ENCODE measurements around the gene USP22. TPM values are rescaled to one million over a fixed set of nuclear protein-coding genes. Genes with fewer than 3 reads are reported as not detected.

Gene USP22
- total RNA-seq, 1 experiment from 2014 or later = 150 TPM

GRCh38 chr17:21004016-21004930 is 38.5 kb downstream of the USP22 start:
- intact Hi-C loops (cut with micrococcal nuclease; ENCODE audit: unreplicated experiment) = no loop called here
- CTCF ChIA-PET = no interaction called here
- no peaks in the 10 kb centered on the region for H3K9me3 Mint-ChIP-seq (ENCODE audit: low read depth, unreplicated experiment)
- TF ChIP-seq CTCF (IDR thresholded peaks at IDR 0.05; ENCODE audit: unreplicated experiment) = no peak
- H3K4me3 Mint-ChIP-seq (ENCODE audit: low read depth, unreplicated experiment) = no peak overlapping the region
- H3K27ac Mint-ChIP-seq (ENCODE audit: unreplicated experiment) = no peak overlapping the region
- no TSS peak for BruUV-seq (replicated peaks)
- H3K4me1 Mint-ChIP-seq (ENCODE audit: low read depth, unreplicated experiment) = no peaks in the 10 kb centered on the region
- no peak for DNase-seq
- peaks cover 63% of the 10 kb centered on the region for H3K36me3 Mint-ChIP-seq (ENCODE audit: insufficient read depth, unreplicated experiment)
- no peaks in the 10 kb centered on the region for H3K27me3 Mint-ChIP-seq (ENCODE audit: unreplicated experiment)

GRCh38 chr17:21003007-21003621 is 39.7 kb downstream of the USP22 start:
- CTCF ChIA-PET = no interaction called here
- H3K36me3 Mint-ChIP-seq (ENCODE audit: insufficient read depth, unreplicated experiment) = peaks cover 64% of the 10 kb centered on the region
- no peak for TF ChIP-seq CTCF (IDR thresholded peaks at IDR 0.05; ENCODE audit: unreplicated experiment)
- no peaks in the 10 kb centered on the region for H3K4me1 Mint-ChIP-seq (ENCODE audit: low read depth, unreplicated experiment)
- intact Hi-C loops (cut with micrococcal nuclease; ENCODE audit: unreplicated experiment) = no loop called here
- no peaks in the 10 kb centered on the region for H3K27me3 Mint-ChIP-seq (ENCODE audit: unreplicated experiment)
- H3K4me3 Mint-ChIP-seq (ENCODE audit: low read depth, unreplicated experiment) = no peak overlapping the region
- H3K27ac Mint-ChIP-seq (ENCODE audit: unreplicated experiment) = no peak overlapping the region
- DNase-seq = no peak
- no TSS peak for BruUV-seq (replicated peaks)
- H3K9me3 Mint-ChIP-seq (ENCODE audit: low read depth, unreplicated experiment) = no peaks in the 10 kb centered on the region

GRCh38 chr17:21002309-21003006 is 40.4 kb downstream of the USP22 start:
- Mint-ChIP-seq H3K36me3 (ENCODE audit: insufficient read depth, unreplicated experiment) (peaks cover 64% of the 10 kb centered on the region), H3K4me1 (ENCODE audit: low read depth, unreplicated experiment) (no peaks in the 10 kb centered on the region), H3K27me3 (ENCODE audit: unreplicated experiment) (no peaks in the 10 kb centered on the region), H3K9me3 (ENCODE audit: low read depth, unreplicated experiment) (no peaks in the 10 kb centered on the region), H3K27ac (ENCODE audit: unreplicated experiment) (no peak overlapping the region), H3K4me3 (ENCODE audit: low read depth, unreplicated experiment) (no peak overlapping the region)
- no TSS peak for BruUV-seq (replicated peaks)
- DNase-seq = no peak
- no peak for TF ChIP-seq CTCF (IDR thresholded peaks at IDR 0.05; ENCODE audit: unreplicated experiment)
- CTCF ChIA-PET = no interaction called here
- intact Hi-C loops (cut with micrococcal nuclease; ENCODE audit: unreplicated experiment) = no loop called here

GRCh38 chr17:21001813-21002221 is 41.0 kb downstream of the USP22 start:
- BruUV-seq (replicated peaks) = no TSS peak
- intact Hi-C loops (cut with micrococcal nuclease; ENCODE audit: unreplicated experiment) = no loop called here
- no peak overlapping the region for H3K27ac Mint-ChIP-seq (ENCODE audit: unreplicated experiment)
- H3K4me3 Mint-ChIP-seq (ENCODE audit: low read depth, unreplicated experiment) = no peak overlapping the region
- H3K9me3 Mint-ChIP-seq (ENCODE audit: low read depth, unreplicated experiment) = no peaks in the 10 kb centered on the region
- peaks cover 59% of the 10 kb centered on the region for H3K36me3 Mint-ChIP-seq (ENCODE audit: insufficient read depth, unreplicated experiment)
- no peak for TF ChIP-seq CTCF (IDR thresholded peaks at IDR 0.05; ENCODE audit: unreplicated experiment)
- no peaks in the 10 kb centered on the region for H3K27me3 Mint-ChIP-seq (ENCODE audit: unreplicated experiment)
- CTCF ChIA-PET = no interaction called here
- H3K4me1 Mint-ChIP-seq (ENCODE audit: low read depth, unreplicated experiment) = no peaks in the 10 kb centered on the region
- DNase-seq = no peak

Data from Calu3 (cell line).